Lung (tissue), 12 donors: ENCODE measurements around the gene PDE6G. TPM values are rescaled to one million over a fixed set of nuclear protein-coding genes. Genes with fewer than 3 reads are reported as not detected.

ENCODE experiments used
- ATAC-seq: fragments of 200-7000 bp; cut with Tn5 transposase; one replicate; pipeline ENCODE4 v1.9.1; 2020; ENCODE audit warnings: moderate number of reproducible peaks; ENCODE audit not compliant: insufficient read depth, low FRiP score
- DNase-seq, 3 donors: peaks; one replicate each; pipeline ENCODE4 v3.0.0-alpha.2; 2013 to 2017
- H3K27ac ChIP-seq, 2 donors: one replicate each; pipeline ENCODE4 v1.5.1; 2013; ENCODE audit warnings: mild to moderate bottlenecking in 2 of 2, moderate library complexity in 2 of 2, control low read depth in 1 of 2, inconsistent platforms in 1 of 2, low read depth in 1 of 2, low read length in 1 of 2
- H3K27me3 ChIP-seq, 3 donors: one replicate each; pipeline ENCODE4 v1.5.1; 2013; ENCODE audit warnings: low read length in 2 of 3; ENCODE audit not compliant: control insufficient read depth in 3 of 3, insufficient read depth in 3 of 3
- H3K36me3 ChIP-seq, 4 donors: one replicate each; pipeline ENCODE4 v1.5.1; 2013; ENCODE audit warnings: low read length in 4 of 4, mild to moderate bottlenecking in 1 of 4, moderate library complexity in 1 of 4; ENCODE audit not compliant: control insufficient read depth in 4 of 4, insufficient read depth in 4 of 4
- H3K4me1 ChIP-seq, 5 donors: one replicate each; pipeline ENCODE4 v1.5.1; 2013; ENCODE audit warnings: low read length in 5 of 5, mild to moderate bottlenecking in 2 of 5, moderate library complexity in 1 of 5; ENCODE audit not compliant: control insufficient read depth in 5 of 5, insufficient read depth in 5 of 5
- H3K4me3 ChIP-seq: one replicate; pipeline ENCODE4 v1.5.1; 2013; ENCODE audit warnings: mild to moderate bottlenecking, control low read depth, moderate library complexity
- H3K9ac ChIP-seq, 2 donors: one replicate each; pipeline ENCODE4 v1.5.1; 2013; ENCODE audit warnings: low read length in 2 of 2, control low read depth in 1 of 2; ENCODE audit not compliant: insufficient read depth in 1 of 2
- H3K9me3 ChIP-seq, 4 donors: one replicate each; pipeline ENCODE4 v1.5.1; 2013; ENCODE audit warnings: low read length in 3 of 4, mild to moderate bottlenecking in 1 of 4, moderate library complexity in 1 of 4; ENCODE audit not compliant: control insufficient read depth in 4 of 4, insufficient read depth in 3 of 4
- WGBS, 2 donors: extraction: QIAGEN DNeasy Blood & Tissue Kit; methylation state at CpG; one replicate each; pipeline ENCODE4 v1.1.7; 2013; 5-methylcytosine and 5-hydroxymethylcytosine counted together
- polyA plus RNA-seq, 2 donors: library from polyadenylated mRNA; stranded (reverse); fragments of 200-250 nt; gene quantifications; one replicate each; pipeline ENCODE4 v1.2.1, GENCODE V29; 2013
- total RNA-seq, 2 donors: library from RNA; depleted of rRNA in 1 of 2; stranded (reverse); fragments of >200 nt in 1 of 2; gene quantifications; one replicate each; pipeline ENCODE4 v1.2.1, GENCODE V29; 2014 to 2021
- TF ChIP-seq, protein P1 (sequence below): IDR thresholded peaks from 2 replicates; pipeline ENCODE4 v1.5.1; 2012; ENCODE audit warnings: mild to moderate bottlenecking; ENCODE audit errors: control extremely low read depth, extremely low read depth
- donor health status: control.
- donor health status: control.
- donor health status: Bipolar disorder and iron deficiency.
- donor health status: healthy.
- donor health status: DM: yes; HTN: yes; CAD: no.

Gene PDE6G
- total and polyA plus RNA-seq, 4 donors: 1.8 to 2.1 (median 1.8) TPM; not detected in 1

DNA sequence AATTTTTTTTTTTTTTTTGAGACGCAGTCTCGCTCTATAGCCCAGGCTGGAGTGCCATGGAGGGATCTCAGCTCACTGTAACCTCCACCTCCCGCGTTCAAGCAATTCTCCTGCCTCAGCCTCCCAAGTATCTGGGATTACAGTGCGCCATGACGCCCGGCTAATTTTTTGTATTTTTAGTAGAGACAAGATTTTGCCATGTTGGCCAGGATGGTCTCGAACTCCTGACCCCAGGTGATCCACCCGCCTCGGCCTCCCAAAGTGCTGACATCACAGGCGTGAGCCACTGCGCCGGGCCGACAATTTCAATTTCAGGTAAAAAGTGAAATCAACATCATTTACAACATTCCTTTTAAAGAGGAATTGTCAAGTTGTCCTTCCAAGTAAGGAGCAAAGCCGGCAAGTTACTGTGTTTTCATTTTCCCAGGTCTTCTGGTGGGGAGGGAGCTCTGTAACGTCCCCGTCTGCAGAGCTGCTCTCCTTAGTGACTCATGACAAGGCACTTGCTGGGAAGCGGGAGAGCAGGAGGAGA lies 20.3 kb downstream of the PDE6G start:
- H3K4me3 ChIP-seq: peak overlapping the region; percentile 86
- no peaks in the 10 kb centered on the region for H3K9me3 ChIP-seq
- H3K27ac ChIP-seq: peak overlapping the region; percentile 89 to 96
- DNase-seq (no peak), ATAC-seq (peak; percentile 49)
- peaks cover 0 to 14% (median 8%) of the 10 kb centered on the region in 5 donors for H3K4me1 ChIP-seq
- TF ChIP-seq, protein P1, sequence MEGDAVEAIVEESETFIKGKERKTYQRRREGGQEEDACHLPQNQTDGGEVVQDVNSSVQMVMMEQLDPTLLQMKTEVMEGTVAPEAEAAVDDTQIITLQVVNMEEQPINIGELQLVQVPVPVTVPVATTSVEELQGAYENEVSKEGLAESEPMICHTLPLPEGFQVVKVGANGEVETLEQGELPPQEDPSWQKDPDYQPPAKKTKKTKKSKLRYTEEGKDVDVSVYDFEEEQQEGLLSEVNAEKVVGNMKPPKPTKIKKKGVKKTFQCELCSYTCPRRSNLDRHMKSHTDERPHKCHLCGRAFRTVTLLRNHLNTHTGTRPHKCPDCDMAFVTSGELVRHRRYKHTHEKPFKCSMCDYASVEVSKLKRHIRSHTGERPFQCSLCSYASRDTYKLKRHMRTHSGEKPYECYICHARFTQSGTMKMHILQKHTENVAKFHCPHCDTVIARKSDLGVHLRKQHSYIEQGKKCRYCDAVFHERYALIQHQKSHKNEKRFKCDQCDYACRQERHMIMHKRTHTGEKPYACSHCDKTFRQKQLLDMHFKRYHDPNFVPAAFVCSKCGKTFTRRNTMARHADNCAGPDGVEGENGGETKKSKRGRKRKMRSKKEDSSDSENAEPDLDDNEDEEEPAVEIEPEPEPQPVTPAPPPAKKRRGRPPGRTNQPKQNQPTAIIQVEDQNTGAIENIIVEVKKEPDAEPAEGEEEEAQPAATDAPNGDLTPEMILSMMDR: no peak
- H3K9ac ChIP-seq: peak overlapping the region; percentile 73 to 88
- peaks cover 0 to 3% (median 1%) of the 10 kb centered on the region in 4 donors for H3K36me3 ChIP-seq
- WGBS, 2 donors: 33 to 47% methylated on average over 18 of the region's 18 CpGs
- H3K27me3 ChIP-seq: no peaks in the 10 kb centered on the region

DNA sequence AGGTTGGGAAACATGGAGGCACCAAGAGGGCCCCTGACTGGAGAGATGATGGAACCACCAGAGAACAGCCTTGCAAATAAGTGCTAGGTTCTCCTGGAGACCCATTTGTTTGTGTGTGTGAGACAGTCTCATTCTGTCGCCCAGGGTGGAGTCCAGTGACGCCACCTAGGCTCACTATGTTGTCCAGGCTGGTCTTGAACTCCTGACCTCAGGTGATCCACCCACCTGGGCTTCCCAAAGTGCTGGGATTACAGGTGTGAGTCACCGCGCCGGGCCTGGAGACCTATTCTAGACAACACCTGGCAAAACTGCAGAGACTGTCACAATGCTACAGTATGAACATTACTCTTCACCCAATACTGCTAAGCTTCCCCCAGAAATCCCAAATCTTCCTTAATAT lies 20.9 kb downstream of the PDE6G start:
- Histone ChIP-seq H3K36me3 (peaks cover 0 to 3% (median 1%) of the 10 kb centered on the region in 4 donors), H3K27ac (no peak overlapping the region), H3K27me3 (no peaks in the 10 kb centered on the region)

DNA sequence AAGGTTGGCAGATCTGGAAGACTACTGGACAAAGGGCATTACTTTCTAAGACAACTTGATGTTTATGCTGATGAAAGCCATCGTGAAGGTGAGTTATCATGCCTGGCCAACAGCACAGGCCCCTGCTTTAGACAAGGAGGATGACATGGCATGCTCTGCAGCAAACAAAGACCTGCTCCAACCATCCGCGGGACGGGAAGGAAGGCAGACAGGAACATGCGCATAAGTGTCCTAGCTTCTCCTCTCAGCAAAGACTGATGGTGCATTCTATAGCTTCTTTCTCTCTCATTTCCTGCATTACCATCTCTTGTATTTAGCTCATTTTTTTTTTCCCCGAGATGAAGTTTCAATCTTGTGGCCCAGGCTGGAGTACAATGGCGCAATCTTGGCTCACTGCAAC lies 24.9 kb downstream of the PDE6G start:
- H3K36me3 ChIP-seq: peaks cover 7 to 21% (median 13%) of the 10 kb centered on the region in 4 donors
- 64 to 80% methylated on average over 7 of the region's 7 CpGs for WGBS, 2 donors
- peaks cover 0 to 13% (median 8%) of the 10 kb centered on the region in 5 donors for H3K4me1 ChIP-seq
- H3K9ac ChIP-seq: no peak overlapping the region
- DNase-seq: no peak
- ATAC-seq: no peak
- H3K27ac ChIP-seq: no peak overlapping the region
- H3K9me3 ChIP-seq: no peaks in the 10 kb centered on the region
- TF ChIP-seq, protein P1: no peak
- no peaks in the 10 kb centered on the region for H3K27me3 ChIP-seq
- no peak overlapping the region for H3K4me3 ChIP-seq

More for the DNA sequence above, 20.9 kb downstream of the PDE6G start:
- whole genome bisulfite sequencing, 2 donors: 90 to 94% methylated on average over 5 of the region's 5 CpGs
- Histone ChIP-seq H3K4me1 (peaks cover 0 to 14% (median 8%) of the 10 kb centered on the region in 5 donors), H3K4me3 (no peak overlapping the region), H3K9me3 (no peaks in the 10 kb centered on the region), H3K9ac (peak overlapping the region; percentile 28 to 37)
- ATAC-seq: no peak
- no peak for DNase-seq
- TF ChIP-seq, protein P1: no peak

DNA sequence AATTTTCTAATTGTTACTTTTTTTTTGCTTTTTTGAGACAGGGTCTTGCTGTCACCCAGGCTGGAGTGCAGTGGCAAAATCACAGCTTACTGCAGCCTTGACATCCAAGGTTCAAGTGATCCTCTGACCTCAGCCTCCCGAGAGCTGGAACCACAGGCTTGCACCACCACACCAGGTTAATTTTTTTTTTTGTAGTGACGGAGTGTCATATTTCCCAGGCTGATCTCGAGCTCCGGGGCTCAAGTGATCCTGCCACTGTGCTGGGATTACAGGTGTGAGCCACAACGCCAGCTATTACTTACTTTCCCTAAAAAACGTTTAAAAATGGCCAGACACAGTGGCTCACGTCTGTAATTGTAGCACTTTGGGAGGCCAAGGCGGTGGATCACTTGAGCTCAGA lies 26.1 kb downstream of the PDE6G start:
- H3K9me3 ChIP-seq: no peaks in the 10 kb centered on the region
- H3K4me3 ChIP-seq: no peak overlapping the region
- ATAC-seq (no peak), DNase-seq (no peak)
- H3K27ac ChIP-seq: no peak overlapping the region
- TF ChIP-seq, protein P1: no peak
- H3K27me3 ChIP-seq: no peaks in the 10 kb centered on the region
- H3K4me1 ChIP-seq: peaks cover 0 to 6% (median 0%) of the 10 kb centered on the region in 5 donors
- 88 to 89% methylated on average over 8 of the region's 8 CpGs for WGBS, 2 donors
- H3K36me3 ChIP-seq: peaks cover 16 to 25% (median 21%) of the 10 kb centered on the region in 4 donors
- no peak overlapping the region for H3K9ac ChIP-seq
